WTC11 (cell line): ENCODE measurements around the gene BRME1. TPM values are rescaled to one million over a fixed set of nuclear protein-coding genes. Genes with fewer than 3 reads are reported as not detected.

ENCODE experiments used
- ATAC-seq: fragments of 200-7000 bp; cut with Tn5 transposase; 2 replicates; pipeline ENCODE4 v1.10.0; 2021; ENCODE audit warnings: mild to moderate bottlenecking, moderate library complexity
- CTCF ChIA-PET: fragments of 300-600 bp; sonication (Branson Sonifier 250); formaldehyde crosslinking; loops from one replicate; lab custom pipeline; 2021; ENCODE audit warnings: antibody characterized with exemption; lab: Charles Lee
- POLR2A ChIA-PET: fragments of 350-600 bp; sonication (Branson Sonifier 250); formaldehyde crosslinking; loops from one replicate; lab custom pipeline; 2021; ENCODE audit warnings: antibody characterized with exemption; lab: Charles Lee
- DNase-seq: peaks from one replicate; pipeline ENCODE4 v3.0.0; 2021; ENCODE audit warnings: low spot score
- H3K27ac Mint-ChIP-seq: 2 replicates; pipeline ENCODE4 v1.8.0; 2021; ENCODE audit warnings: mixed read lengths
- H3K27me3 Mint-ChIP-seq: 2 replicates; pipeline ENCODE4 v1.8.0; 2021; ENCODE audit warnings: low read depth, mild to moderate bottlenecking, moderate library complexity, mixed read lengths
- H3K36me3 Mint-ChIP-seq: 2 replicates; pipeline ENCODE4 v1.8.0; 2021; ENCODE audit warnings: mixed read lengths
- H3K4me1 Mint-ChIP-seq: 2 replicates; pipeline ENCODE4 v1.8.0; 2022; ENCODE audit warnings: mixed read lengths
- H3K4me3 Mint-ChIP-seq: 2 replicates; pipeline ENCODE4 v1.8.0; 2021; ENCODE audit warnings: mild to moderate bottlenecking, moderate library complexity, mixed read lengths
- H3K9me3 Mint-ChIP-seq: 2 replicates; pipeline ENCODE4 v1.8.0; 2021; ENCODE audit warnings: mixed read lengths
- ATF1 ChIP-seq: sonication (generic); formaldehyde crosslinking; IDR thresholded peaks from 2 replicates; pipeline ENCODE4 v1.8.1; 2023; ENCODE audit warnings: mild to moderate bottlenecking, moderate library complexity, missing genetic modification reagents
- CREB1 ChIP-seq: sonication (generic); formaldehyde crosslinking; IDR thresholded peaks from 2 replicates; pipeline ENCODE4 v1.8.0; 2023; ENCODE audit warnings: mild to moderate bottlenecking, missing genetic modification reagents
- CREM ChIP-seq: sonication (generic); formaldehyde crosslinking; IDR thresholded peaks from 2 replicates; pipeline ENCODE4 v1.8.1; 2022; ENCODE audit warnings: mild to moderate bottlenecking, missing genetic modification reagents, moderate library complexity
- EMX1 ChIP-seq: fragments of 250-450 bp; sonication (Bioruptor Pico); IDR thresholded peaks from 2 replicates; pipeline ENCODE4 v1.8.0; 2021; ENCODE audit warnings: mild to moderate bottlenecking
- GABPB1 ChIP-seq: sonication (generic); formaldehyde crosslinking; IDR thresholded peaks from 2 replicates; pipeline ENCODE4 v1.8.1; 2023; ENCODE audit warnings: mild to moderate bottlenecking, missing genetic modification reagents
- GTF2I ChIP-seq: fragments of 250-450 bp; sonication (Bioruptor Pico); conservative IDR thresholded peaks from 2 replicates; pipeline ENCODE4 v1.4.0; 2021; ENCODE audit warnings: mild to moderate bottlenecking
- IRF2 ChIP-seq: sonication (generic); formaldehyde crosslinking; IDR thresholded peaks from 2 replicates; pipeline ENCODE4 v1.8.0; 2022; ENCODE audit warnings: low read depth, missing genetic modification reagents, borderline replicate concordance
- NFE2L1 ChIP-seq: sonication (generic); formaldehyde crosslinking; IDR thresholded peaks from 2 replicates; pipeline ENCODE4 v1.8.1; 2023; ENCODE audit warnings: missing genetic modification reagents
- PRRX2 ChIP-seq: fragments of 250-450 bp; sonication (Bioruptor Pico); IDR thresholded peaks from 2 replicates; pipeline ENCODE4 v1.8.0; 2021; ENCODE audit warnings: mild to moderate bottlenecking
- SMAD3 ChIP-seq: sonication (generic); formaldehyde crosslinking; IDR thresholded peaks from 2 replicates; pipeline ENCODE4 v1.8.0; 2022; ENCODE audit warnings: missing genetic modification reagents, mild to moderate bottlenecking, borderline replicate concordance
- SP1 ChIP-seq: sonication (generic); formaldehyde crosslinking; conservative IDR thresholded peaks from 2 replicates; pipeline ENCODE4 v1.8.1; 2022; ENCODE audit warnings: missing genetic modification reagents
- ZNF396 ChIP-seq: fragments of 250-450 bp; sonication (Bioruptor Pico); IDR thresholded peaks from 2 replicates; pipeline ENCODE4 v1.8.0; 2021; ENCODE audit warnings: mild to moderate bottlenecking, moderate library complexity, borderline replicate concordance
- total RNA-seq: library from RNA; stranded (reverse); gene quantifications from 3 replicates; pipeline ENCODE4 v1.2.3, GENCODE V29; 2021
- TF ChIP-seq, protein P1 (sequence below): sonication (generic); formaldehyde crosslinking; IDR thresholded peaks from 2 replicates; pipeline ENCODE4 v1.8.0; 2022; ENCODE audit warnings: mild to moderate bottlenecking, missing genetic modification reagents
- TF ChIP-seq, protein P2 (sequence below): fragments of 200-600 bp; IDR thresholded peaks from 2 replicates; pipeline ENCODE4 v1.8.0; 2022; ENCODE audit warnings: antibody characterized with exemption
- TF ChIP-seq, protein P3 (sequence below): sonication (generic); formaldehyde crosslinking; conservative IDR thresholded peaks from 2 replicates; pipeline ENCODE4 v1.8.1; 2022; ENCODE audit warnings: mild to moderate bottlenecking, missing genetic modification reagents
- TF ChIP-seq, protein P4 (sequence below): sonication (generic); formaldehyde crosslinking; IDR thresholded peaks from 2 replicates; pipeline ENCODE4 v1.8.1; 2023; ENCODE audit warnings: mild to moderate bottlenecking, missing genetic modification reagents
- TF ChIP-seq, protein P5 (sequence below): sonication (generic); formaldehyde crosslinking; IDR thresholded peaks from 2 replicates; pipeline ENCODE4 v1.8.1; 2023; ENCODE audit warnings: mild to moderate bottlenecking, moderate library complexity, missing genetic modification reagents
- TF ChIP-seq, protein P6 (sequence below): fragments of 250-450 bp; sonication (Bioruptor Pico); IDR thresholded peaks from 2 replicates; pipeline ENCODE4 v1.8.0; 2021; ENCODE audit warnings: mild to moderate bottlenecking
- TF ChIP-seq, protein P7 (sequence below): fragments of 250-450 bp; sonication (Bioruptor Pico); IDR thresholded peaks from 2 replicates; pipeline ENCODE4 v1.9.0; 2021; ENCODE audit warnings: mild to moderate bottlenecking
- TF ChIP-seq, protein P8 (sequence below): sonication (generic); formaldehyde crosslinking; IDR thresholded peaks from 2 replicates; pipeline ENCODE4 v1.8.1; 2023; ENCODE audit warnings: mild to moderate bottlenecking, missing genetic modification reagents, borderline replicate concordance
- TF ChIP-seq, protein P9 (sequence below): sonication (generic); formaldehyde crosslinking; IDR thresholded peaks from 2 replicates; pipeline ENCODE4 v1.8.1; 2022; ENCODE audit warnings: missing genetic modification reagents, borderline replicate concordance

BRME1 gene
- total RNA-seq, 1 experiment from 2014 or later, result 5.0 TPM

DNA sequence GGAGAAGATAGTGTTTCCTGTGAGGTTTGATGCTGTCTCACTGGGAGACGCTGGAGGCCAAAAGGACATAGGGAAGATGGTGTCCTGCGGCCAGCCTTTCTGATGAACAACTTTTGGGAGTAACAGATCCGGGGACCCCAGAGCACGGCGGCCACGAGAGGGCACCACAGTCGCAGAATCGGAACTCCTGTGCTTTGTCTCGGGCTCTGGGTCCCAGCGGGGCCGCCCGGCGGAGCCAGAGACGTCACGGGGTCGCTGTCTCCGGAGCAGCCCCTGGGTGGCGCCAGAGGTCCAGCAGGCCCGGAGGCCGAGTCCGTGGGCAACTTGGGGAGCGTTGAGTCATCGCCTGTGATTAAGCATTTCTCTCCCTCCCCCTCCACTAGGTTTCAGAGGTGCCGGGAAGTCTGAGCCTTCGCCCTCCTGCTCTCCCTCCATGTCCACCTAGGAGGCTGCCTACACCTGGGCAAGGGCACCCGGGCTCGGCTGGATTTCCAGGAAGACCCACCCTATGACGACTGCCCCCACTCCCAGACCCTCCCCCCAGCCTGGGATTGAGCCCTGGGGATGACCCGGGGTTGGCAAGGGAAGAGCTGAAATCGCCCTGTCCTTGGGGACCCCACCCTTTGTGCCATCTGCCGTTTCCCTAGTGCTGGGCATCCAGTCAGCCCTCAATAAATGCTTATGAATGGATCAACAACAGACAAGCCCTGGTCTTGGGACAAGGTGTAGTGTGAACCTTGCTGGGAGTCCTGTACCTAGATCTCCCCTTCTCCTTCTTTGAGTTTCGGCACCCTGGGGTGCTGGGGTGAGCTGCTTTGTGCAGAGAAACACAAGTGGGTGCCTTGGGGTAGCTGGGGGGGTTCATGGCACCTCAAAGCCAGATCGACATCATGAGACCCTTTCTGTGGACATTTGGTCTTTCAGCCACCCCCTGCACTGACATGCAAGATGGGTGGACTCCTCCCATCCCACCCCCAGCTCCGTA, 25.6 kb downstream of the BRME1 start:
- peak; percentile 83 for ATAC-seq
- POLR2A ChIA-PET, result interaction anchor here (1.5 kb wide), 1 partner anchor 192 kb away, joined by 3 read pairs; the partner anchor contains the start of gene MISP3
- CTCF ChIA-PET, result interaction anchor here (0.6 to 4.0 kb wide), 35 partner anchors 8 to 256 kb away, joined by 3 to 41 read pairs (median 5); partner anchors contain the start of genes ASF1B, C19orf67, DCAF15 and IL27RA
- peaks cover 26% of the 10 kb centered on the region for H3K4me1 Mint-ChIP-seq
- H3K4me3 Mint-ChIP-seq, result peak overlapping the region; percentile 41
- peak; percentile 98 for DNase-seq
- peaks cover 36% of the 10 kb centered on the region for H3K27me3 Mint-ChIP-seq
- H3K27ac Mint-ChIP-seq, result peak overlapping the region; percentile 82
- H3K36me3 Mint-ChIP-seq, result no peaks in the 10 kb centered on the region
- no peaks in the 10 kb centered on the region for H3K9me3 Mint-ChIP-seq
- TF ChIP-seq, protein P1, sequence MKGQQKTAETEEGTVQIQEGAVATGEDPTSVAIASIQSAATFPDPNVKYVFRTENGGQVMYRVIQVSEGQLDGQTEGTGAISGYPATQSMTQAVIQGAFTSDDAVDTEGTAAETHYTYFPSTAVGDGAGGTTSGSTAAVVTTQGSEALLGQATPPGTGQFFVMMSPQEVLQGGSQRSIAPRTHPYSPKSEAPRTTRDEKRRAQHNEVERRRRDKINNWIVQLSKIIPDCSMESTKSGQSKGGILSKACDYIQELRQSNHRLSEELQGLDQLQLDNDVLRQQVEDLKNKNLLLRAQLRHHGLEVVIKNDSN (CRISPR knock-in tag), result peak; percentile 65; the same call in 1 of the 2 replicates
- TF ChIP-seq, protein P2, sequence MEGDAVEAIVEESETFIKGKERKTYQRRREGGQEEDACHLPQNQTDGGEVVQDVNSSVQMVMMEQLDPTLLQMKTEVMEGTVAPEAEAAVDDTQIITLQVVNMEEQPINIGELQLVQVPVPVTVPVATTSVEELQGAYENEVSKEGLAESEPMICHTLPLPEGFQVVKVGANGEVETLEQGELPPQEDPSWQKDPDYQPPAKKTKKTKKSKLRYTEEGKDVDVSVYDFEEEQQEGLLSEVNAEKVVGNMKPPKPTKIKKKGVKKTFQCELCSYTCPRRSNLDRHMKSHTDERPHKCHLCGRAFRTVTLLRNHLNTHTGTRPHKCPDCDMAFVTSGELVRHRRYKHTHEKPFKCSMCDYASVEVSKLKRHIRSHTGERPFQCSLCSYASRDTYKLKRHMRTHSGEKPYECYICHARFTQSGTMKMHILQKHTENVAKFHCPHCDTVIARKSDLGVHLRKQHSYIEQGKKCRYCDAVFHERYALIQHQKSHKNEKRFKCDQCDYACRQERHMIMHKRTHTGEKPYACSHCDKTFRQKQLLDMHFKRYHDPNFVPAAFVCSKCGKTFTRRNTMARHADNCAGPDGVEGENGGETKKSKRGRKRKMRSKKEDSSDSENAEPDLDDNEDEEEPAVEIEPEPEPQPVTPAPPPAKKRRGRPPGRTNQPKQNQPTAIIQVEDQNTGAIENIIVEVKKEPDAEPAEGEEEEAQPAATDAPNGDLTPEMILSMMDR, result peak; percentile 88
- TF ChIP-seq, protein P3, sequence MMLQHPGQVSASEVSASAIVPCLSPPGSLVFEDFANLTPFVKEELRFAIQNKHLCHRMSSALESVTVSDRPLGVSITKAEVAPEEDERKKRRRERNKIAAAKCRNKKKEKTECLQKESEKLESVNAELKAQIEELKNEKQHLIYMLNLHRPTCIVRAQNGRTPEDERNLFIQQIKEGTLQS (CRISPR knock-in tag), result 0 out of 2 replicates have a peak, but pooled peaks have one; percentile 36
- TF ChIP-seq PRRX2 (no peak), NFE2L1 (CRISPR knock-in tag) (peak; percentile 88), EMX1 (CRISPR knock-in tag) (0 out of 2 replicates have a peak, but pooled peaks have one; percentile 43), CREM (CRISPR knock-in tag) (0 out of 2 replicates have a peak, but pooled peaks have one; percentile 31), ATF1 (no peak), GABPB1 (peak; percentile 52), GTF2I (0 out of 2 replicates have a peak, but pooled peaks have one; percentile 9), SMAD3 (CRISPR knock-in tag) (no peak), SP1 (CRISPR knock-in tag) (peak; percentile 72; the same call in 1 of the 2 replicates), CREB1 (no peak), IRF2 (no peak), ZNF396 (CRISPR knock-in tag) (no peak)
- TF ChIP-seq, protein P4, sequence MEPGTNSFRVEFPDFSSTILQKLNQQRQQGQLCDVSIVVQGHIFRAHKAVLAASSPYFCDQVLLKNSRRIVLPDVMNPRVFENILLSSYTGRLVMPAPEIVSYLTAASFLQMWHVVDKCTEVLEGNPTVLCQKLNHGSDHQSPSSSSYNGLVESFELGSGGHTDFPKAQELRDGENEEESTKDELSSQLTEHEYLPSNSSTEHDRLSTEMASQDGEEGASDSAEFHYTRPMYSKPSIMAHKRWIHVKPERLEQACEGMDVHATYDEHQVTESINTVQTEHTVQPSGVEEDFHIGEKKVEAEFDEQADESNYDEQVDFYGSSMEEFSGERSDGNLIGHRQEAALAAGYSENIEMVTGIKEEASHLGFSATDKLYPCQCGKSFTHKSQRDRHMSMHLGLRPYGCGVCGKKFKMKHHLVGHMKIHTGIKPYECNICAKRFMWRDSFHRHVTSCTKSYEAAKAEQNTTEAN, result no peak
- TF ChIP-seq, protein P5, sequence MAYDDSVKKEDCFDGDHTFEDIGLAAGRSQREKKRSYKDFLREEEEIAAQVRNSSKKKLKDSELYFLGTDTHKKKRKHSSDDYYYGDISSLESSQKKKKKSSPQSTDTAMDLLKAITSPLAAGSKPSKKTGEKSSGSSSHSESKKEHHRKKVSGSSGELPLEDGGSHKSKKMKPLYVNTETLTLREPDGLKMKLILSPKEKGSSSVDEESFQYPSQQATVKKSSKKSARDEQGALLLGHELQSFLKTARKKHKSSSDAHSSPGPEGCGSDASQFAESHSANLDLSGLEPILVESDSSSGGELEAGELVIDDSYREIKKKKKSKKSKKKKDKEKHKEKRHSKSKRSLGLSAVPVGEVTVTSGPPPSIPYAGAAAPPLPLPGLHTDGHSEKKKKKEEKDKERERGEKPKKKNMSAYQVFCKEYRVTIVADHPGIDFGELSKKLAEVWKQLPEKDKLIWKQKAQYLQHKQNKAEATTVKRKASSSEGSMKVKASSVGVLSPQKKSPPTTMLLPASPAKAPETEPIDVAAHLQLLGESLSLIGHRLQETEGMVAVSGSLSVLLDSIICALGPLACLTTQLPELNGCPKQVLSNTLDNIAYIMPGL (CRISPR knock-in tag), result peak; percentile 77
- TF ChIP-seq, protein P6, sequence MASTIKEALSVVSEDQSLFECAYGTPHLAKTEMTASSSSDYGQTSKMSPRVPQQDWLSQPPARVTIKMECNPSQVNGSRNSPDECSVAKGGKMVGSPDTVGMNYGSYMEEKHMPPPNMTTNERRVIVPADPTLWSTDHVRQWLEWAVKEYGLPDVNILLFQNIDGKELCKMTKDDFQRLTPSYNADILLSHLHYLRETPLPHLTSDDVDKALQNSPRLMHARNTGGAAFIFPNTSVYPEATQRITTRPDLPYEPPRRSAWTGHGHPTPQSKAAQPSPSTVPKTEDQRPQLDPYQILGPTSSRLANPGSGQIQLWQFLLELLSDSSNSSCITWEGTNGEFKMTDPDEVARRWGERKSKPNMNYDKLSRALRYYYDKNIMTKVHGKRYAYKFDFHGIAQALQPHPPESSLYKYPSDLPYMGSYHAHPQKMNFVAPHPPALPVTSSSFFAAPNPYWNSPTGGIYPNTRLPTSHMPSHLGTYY (CRISPR knock-in tag), result 0 out of 2 replicates have a peak, but pooled peaks have one; percentile 43
- TF ChIP-seq, protein P7, sequence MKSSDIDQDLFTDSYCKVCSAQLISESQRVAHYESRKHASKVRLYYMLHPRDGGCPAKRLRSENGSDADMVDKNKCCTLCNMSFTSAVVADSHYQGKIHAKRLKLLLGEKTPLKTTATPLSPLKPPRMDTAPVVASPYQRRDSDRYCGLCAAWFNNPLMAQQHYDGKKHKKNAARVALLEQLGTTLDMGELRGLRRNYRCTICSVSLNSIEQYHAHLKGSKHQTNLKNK (CRISPR knock-in tag), result no peak
- TF ChIP-seq, protein P8, sequence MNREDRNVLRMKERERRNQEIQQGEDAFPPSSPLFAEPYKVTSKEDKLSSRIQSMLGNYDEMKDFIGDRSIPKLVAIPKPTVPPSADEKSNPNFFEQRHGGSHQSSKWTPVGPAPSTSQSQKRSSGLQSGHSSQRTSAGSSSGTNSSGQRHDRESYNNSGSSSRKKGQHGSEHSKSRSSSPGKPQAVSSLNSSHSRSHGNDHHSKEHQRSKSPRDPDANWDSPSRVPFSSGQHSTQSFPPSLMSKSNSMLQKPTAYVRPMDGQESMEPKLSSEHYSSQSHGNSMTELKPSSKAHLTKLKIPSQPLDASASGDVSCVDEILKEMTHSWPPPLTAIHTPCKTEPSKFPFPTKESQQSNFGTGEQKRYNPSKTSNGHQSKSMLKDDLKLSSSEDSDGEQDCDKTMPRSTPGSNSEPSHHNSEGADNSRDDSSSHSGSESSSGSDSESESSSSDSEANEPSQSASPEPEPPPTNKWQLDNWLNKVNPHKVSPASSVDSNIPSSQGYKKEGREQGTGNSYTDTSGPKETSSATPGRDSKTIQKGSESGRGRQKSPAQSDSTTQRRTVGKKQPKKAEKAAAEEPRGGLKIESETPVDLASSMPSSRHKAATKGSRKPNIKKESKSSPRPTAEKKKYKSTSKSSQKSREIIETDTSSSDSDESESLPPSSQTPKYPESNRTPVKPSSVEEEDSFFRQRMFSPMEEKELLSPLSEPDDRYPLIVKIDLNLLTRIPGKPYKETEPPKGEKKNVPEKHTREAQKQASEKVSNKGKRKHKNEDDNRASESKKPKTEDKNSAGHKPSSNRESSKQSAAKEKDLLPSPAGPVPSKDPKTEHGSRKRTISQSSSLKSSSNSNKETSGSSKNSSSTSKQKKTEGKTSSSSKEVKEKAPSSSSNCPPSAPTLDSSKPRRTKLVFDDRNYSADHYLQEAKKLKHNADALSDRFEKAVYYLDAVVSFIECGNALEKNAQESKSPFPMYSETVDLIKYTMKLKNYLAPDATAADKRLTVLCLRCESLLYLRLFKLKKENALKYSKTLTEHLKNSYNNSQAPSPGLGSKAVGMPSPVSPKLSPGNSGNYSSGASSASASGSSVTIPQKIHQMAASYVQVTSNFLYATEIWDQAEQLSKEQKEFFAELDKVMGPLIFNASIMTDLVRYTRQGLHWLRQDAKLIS (CRISPR knock-in tag), result no peak
- TF ChIP-seq, protein P9, sequence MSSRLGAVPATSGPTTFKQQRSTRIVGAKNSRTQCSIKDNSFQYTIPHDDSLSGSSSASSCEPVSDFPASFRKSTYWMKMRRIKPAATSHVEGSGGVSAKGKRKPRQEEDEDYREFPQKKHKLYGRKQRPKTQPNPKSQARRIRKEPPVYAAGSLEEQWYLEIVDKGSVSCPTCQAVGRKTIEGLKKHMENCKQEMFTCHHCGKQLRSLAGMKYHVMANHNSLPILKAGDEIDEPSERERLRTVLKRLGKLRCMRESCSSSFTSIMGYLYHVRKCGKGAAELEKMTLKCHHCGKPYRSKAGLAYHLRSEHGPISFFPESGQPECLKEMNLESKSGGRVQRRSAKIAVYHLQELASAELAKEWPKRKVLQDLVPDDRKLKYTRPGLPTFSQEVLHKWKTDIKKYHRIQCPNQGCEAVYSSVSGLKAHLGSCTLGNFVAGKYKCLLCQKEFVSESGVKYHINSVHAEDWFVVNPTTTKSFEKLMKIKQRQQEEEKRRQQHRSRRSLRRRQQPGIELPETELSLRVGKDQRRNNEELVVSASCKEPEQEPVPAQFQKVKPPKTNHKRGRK (CRISPR knock-in tag), result no peak
